Measurements from ENCODE around the gene CALR3. TPM values are rescaled to one million over a fixed set of nuclear protein-coding genes. Genes with fewer than 3 reads are reported as not detected.
A peak's percentile ranks its signal among the peaks of the same experiment; 100 is the strongest.

Gene CALR3
- total and polyA plus RNA-seq, 10 of the 15 experiments (the other 5 are each of a cell fraction or from before 2014, with no cell fraction given): 0.05 to 0.45 (median 0.12) TPM; not detected in 2

DNA sequence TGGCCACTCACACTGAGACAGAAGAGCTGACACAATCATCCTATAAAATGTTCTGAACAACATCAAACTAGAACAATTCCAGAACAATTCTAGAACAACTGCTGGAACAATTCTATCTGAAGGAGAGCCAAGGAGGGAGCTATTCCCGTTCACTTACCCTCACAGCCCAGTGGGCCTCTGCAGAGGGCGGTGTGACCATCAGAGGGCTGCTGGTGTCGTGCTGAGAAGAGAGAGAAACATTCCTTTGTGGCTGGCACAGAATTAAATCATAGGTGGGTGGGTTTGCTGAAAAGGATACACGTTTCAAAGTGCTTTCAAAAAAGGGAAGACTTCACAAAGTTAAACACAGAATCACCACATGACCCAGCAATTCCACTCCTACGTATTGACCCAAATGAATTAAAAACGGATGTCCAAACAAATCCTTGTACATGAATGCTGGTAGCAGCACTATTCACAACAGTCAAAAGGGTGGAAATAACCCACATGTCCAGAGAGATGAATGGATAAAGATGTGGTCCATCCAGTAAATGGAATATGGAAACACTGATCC is 59.1 kb downstream of the CALR3 start:
- in situ Hi-C loops (cut with MboI): no loop called here
- peak overlapping the region; percentile 68 for H3K27ac ChIP-seq (ENCODE audit: control insufficient read depth, insufficient read depth)

More for the DNA sequence above, 59.1 kb downstream of the CALR3 start:
- BruUV-seq (replicated peaks): no TSS peak
- H3K4me2 ChIP-seq (ENCODE audit: control insufficient read depth, insufficient read depth): peak overlapping the region; percentile 52
- H3K36me3 ChIP-seq (ENCODE audit: control insufficient read depth in 2 of 2, insufficient read depth in 2 of 2, low read length in 1 of 2): peaks cover 18 to 21% of the 10 kb centered on the region in 2 experiments
- 77% methylated on average over 6 of the region's 6 CpGs for WGBS (ENCODE audit: insufficient coverage, insufficient replicate concordance, low lambda C conversion rate, missing lambda C conversion rate)
- ChIA-PET RAD21 (ENCODE audit: unreplicated experiment) (no interaction called here), POLR2A (interaction anchor here (0.5 to 1.7 kb wide), 2 partner anchors 9 to 261 kb away, joined by 3 to 6 read pairs; no protein-coding TSS in a partner anchor), CTCF (no interaction called here), SMC1A (ENCODE audit: uncharacterized antibody, unreplicated experiment) (no interaction called here)
- intact Hi-C loops (cut with micrococcal nuclease; ENCODE audit: unreplicated experiment): no loop called here
- TF ChIP-seq SP1 (IDR thresholded peaks at IDR 0.05; ENCODE audit: low read depth, low read length) (no peak), SUPT20H (IDR thresholded peaks at IDR 0.05; ENCODE audit: borderline replicate concordance, control insufficient read depth, low read depth, low read length) (no peak), POLR2A (IDR thresholded peaks at IDR 0.05; ENCODE audit: low read depth, low read length) (no peak), BACH1 (IDR thresholded peaks at IDR 0.05; ENCODE audit: borderline replicate concordance) (no peak), ZNF274 (IDR thresholded peaks at IDR 0.05; ENCODE audit: insufficient read depth, insufficient read length) (no peak), ETV6 (conservative IDR thresholded peaks at IDR 0.05 in 1 of 2, IDR thresholded peaks at IDR 0.05 in 1 of 2; ENCODE audit: borderline replicate concordance in 1 of 2, low read depth in 1 of 2) (no peak), NR2F1 (conservative IDR thresholded peaks at IDR 0.05) (no peak), CEBPB (IDR thresholded peaks at IDR 0.05; ENCODE audit: borderline replicate concordance in 1 of 2, low read depth in 2 of 2, low read length in 2 of 2) (no peak), ESRRA (IDR thresholded peaks at IDR 0.05; ENCODE audit: low read length) (no peak), ASH2L (IDR thresholded peaks at IDR 0.05; ENCODE audit: borderline replicate concordance, low read depth) (no peak), BRCA1 (IDR thresholded peaks at IDR 0.05; ENCODE audit: low read depth, low read length) (no peak), TARDBP (IDR thresholded peaks at IDR 0.05; ENCODE audit: borderline replicate concordance) (no peak), BHLHE40 (IDR thresholded peaks at IDR 0.05; ENCODE audit: borderline replicate concordance in 1 of 2, low read depth in 2 of 2, low read length in 1 of 2) (no peak), CREM (IDR thresholded peaks at IDR 0.05; ENCODE audit: low read depth) (no peak), RAD51 (IDR thresholded peaks at IDR 0.05) (no peak), TAF1 (IDR thresholded peaks at IDR 0.05; ENCODE audit: borderline replicate concordance, low read depth, low read length) (no peak)
- TF ChIP-seq, protein P1, sequence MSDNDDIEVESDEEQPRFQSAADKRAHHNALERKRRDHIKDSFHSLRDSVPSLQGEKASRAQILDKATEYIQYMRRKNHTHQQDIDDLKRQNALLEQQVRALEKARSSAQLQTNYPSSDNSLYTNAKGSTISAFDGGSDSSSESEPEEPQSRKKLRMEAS (IDR thresholded peaks at IDR 0.05; ENCODE audit: low read depth, low read length): no peak
- TF ChIP-seq, protein P2, sequence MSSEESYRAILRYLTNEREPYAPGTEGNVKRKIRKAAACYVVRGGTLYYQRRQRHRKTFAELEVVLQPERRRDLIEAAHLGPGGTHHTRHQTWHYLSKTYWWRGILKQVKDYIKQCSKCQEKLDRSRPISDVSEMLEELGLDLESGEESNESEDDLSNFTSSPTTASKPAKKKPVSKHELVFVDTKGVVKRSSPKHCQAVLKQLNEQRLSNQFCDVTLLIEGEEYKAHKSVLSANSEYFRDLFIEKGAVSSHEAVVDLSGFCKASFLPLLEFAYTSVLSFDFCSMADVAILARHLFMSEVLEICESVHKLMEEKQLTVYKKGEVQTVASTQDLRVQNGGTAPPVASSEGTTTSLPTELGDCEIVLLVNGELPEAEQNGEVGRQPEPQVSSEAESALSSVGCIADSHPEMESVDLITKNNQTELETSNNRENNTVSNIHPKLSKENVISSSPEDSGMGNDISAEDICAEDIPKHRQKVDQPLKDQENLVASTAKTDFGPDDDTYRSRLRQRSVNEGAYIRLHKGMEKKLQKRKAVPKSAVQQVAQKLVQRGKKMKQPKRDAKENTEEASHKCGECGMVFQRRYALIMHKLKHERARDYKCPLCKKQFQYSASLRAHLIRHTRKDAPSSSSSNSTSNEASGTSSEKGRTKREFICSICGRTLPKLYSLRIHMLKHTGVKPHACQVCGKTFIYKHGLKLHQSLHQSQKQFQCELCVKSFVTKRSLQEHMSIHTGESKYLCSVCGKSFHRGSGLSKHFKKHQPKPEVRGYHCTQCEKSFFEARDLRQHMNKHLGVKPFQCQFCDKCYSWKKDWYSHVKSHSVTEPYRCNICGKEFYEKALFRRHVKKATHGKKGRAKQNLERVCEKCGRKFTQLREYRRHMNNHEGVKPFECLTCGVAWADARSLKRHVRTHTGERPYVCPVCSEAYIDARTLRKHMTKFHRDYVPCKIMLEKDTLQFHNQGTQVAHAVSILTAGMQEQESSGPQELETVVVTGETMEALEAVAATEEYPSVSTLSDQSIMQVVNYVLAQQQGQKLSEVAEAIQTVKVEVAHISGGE (CRISPR knock-in tag; IDR thresholded peaks at IDR 0.05): no peak
- no peaks in the 10 kb centered on the region for H4K20me1 ChIP-seq (ENCODE audit: control insufficient read depth, insufficient read depth)
- no peak overlapping the region for H2AFZ ChIP-seq (ENCODE audit: control insufficient read depth, low read depth, low read length)
- H3K27me3 ChIP-seq (replicated peaks in 1 of 2; ENCODE audit: control insufficient read depth in 2 of 2, insufficient read depth in 2 of 2, low read length in 1 of 2): no peaks in the 10 kb centered on the region
- H3K4me1 ChIP-seq (ENCODE audit: control insufficient read depth, insufficient read depth, low read length): peaks cover 21% of the 10 kb centered on the region
- no peak overlapping the region for H3K4me3 ChIP-seq
- DNase-seq (ENCODE audit: low read depth, low spot score) (no peak), FAIRE-seq (no peak), ATAC-seq (no peak)
- H3K79me2 ChIP-seq (ENCODE audit: control insufficient read depth, insufficient read depth, low read length): no peaks in the 10 kb centered on the region
- H3K9me3 ChIP-seq (replicated peaks; ENCODE audit: control insufficient read depth, insufficient read depth, low read length): no peaks in the 10 kb centered on the region
- H3K9ac ChIP-seq (ENCODE audit: control insufficient read depth, insufficient read depth, low read length): no peak overlapping the region

Data from GM12878 (cell line).